H1 (cell line): ENCODE results near the gene KLHDC8A. TPM values are rescaled to one million over a fixed set of nuclear protein-coding genes. Genes with fewer than 3 reads are reported as not detected.

Source experiments
- CTCF ChIA-PET: fragments of 300-600 bp; sonication (Branson Sonifier 250); formaldehyde crosslinking; loops from one replicate; lab custom pipeline; 2021; ENCODE audit not compliant: partially characterized antibody; lab: Charles Lee
- POLR2A ChIA-PET: fragments of 300-600 bp; sonication (Branson Sonifier 250); formaldehyde crosslinking; loops from one replicate; lab custom pipeline; 2021; ENCODE audit warnings: inconsistent platforms; ENCODE audit not compliant: partially characterized antibody; lab: Charles Lee
- DNase-seq, 2 experiments: peaks; one replicate each; pipeline versions ENCODE4 v3.0.0 to v3.0.0-alpha.2; 2010 to 2022; ENCODE audit warnings: low spot score in 2 of 2, low read depth in 1 of 2, mixed read lengths in 1 of 2
- FAIRE-seq: peaks from 2 replicates; lab custom pipeline; 2011; peaks lifted over from hg19 to GRCh38; lab: Jason Lieb, UNC
- H2AFZ ChIP-seq: 2 replicates; pipeline ENCODE4 v1.8.1; 2012; ENCODE audit warnings: low read length, inconsistent platforms
- H2AK5ac ChIP-seq: 2 replicates; pipeline ENCODE4 v1.6.1; 2013; ENCODE audit warnings: low read depth, low read length
- H2BK120ac ChIP-seq: replicated peaks from 2 replicates; pipeline ENCODE3; 2013; ENCODE audit warnings: low read depth, low read length, inconsistent platforms
- H2BK12ac ChIP-seq: 2 replicates; pipeline ENCODE4 v1.6.1; 2013; ENCODE audit warnings: low read depth, low read length
- H2BK15ac ChIP-seq: 2 replicates; pipeline ENCODE4 v1.6.1; 2013; ENCODE audit warnings: low read length
- H2BK20ac ChIP-seq: 2 replicates; pipeline ENCODE4 v1.6.1; 2013; ENCODE audit warnings: low read length
- H2BK5ac ChIP-seq: 2 replicates; pipeline ENCODE4 v1.6.1; 2013; ENCODE audit warnings: low read depth, low read length
- H3K14ac ChIP-seq: 2 replicates; pipeline ENCODE4 v1.6.1; 2013; ENCODE audit warnings: inconsistent platforms; ENCODE audit not compliant: insufficient read length
- H3K18ac ChIP-seq: 2 replicates; pipeline ENCODE4 v1.6.1; 2013; ENCODE audit warnings: low read length; ENCODE audit errors: extremely low read depth
- H3K23ac ChIP-seq: 2 replicates; pipeline ENCODE4 v1.6.1; 2013; ENCODE audit warnings: inconsistent platforms; ENCODE audit not compliant: insufficient read length
- H3K23me2 ChIP-seq: 2 replicates; pipeline ENCODE4 v1.6.1; 2013; ENCODE audit warnings: low read depth, low read length
- H3K27ac ChIP-seq: 2 replicates; pipeline ENCODE4 v1.6.1; 2011; ENCODE audit warnings: low read depth, low read length, inconsistent platforms
- H3K27me3 ChIP-seq, 4 experiments: replicated peaks in 1 of 4; 1 replicate in 1 of 4; 2 replicates in 3 of 4; pipeline versions ENCODE4 v1.6.1 to v1.8.1; 2011 to 2013; ENCODE audit warnings: low read length in 3 of 4, mild to moderate bottlenecking in 3 of 4, inconsistent platforms in 2 of 4, mixed read lengths in 2 of 4, moderate library complexity in 1 of 4; ENCODE audit not compliant: control insufficient read depth in 3 of 4, insufficient read depth in 3 of 4; ENCODE audit errors: extremely low read depth in 1 of 4
- H3K36me3 ChIP-seq, 4 experiments: 2 replicates each; pipeline versions ENCODE4 v1.6.1 to v1.8.1; 2011 to 2013; ENCODE audit warnings: mild to moderate bottlenecking in 4 of 4, low read length in 3 of 4, moderate library complexity in 2 of 4, control low read depth in 1 of 4, inconsistent platforms in 1 of 4; ENCODE audit not compliant: insufficient read depth in 4 of 4, control insufficient read depth in 2 of 4
- H3K4ac ChIP-seq: replicated peaks from 2 replicates; pipeline ENCODE3; 2013; ENCODE audit warnings: low read length, low read depth, mixed read lengths, inconsistent platforms; ENCODE audit not compliant: insufficient read length
- H3K4me1 ChIP-seq, 4 experiments: replicated peaks in 1 of 4; 1 replicate in 1 of 4; 2 replicates in 3 of 4; pipeline versions ENCODE4 v1.6.1 to v1.8.1; 2011 to 2013; ENCODE audit warnings: low read length in 3 of 4, inconsistent platforms in 2 of 4, mixed read lengths in 1 of 4; ENCODE audit not compliant: insufficient read depth in 4 of 4, control insufficient read depth in 3 of 4
- H3K4me2 ChIP-seq, 2 experiments: 2 replicates each; pipeline versions ENCODE4 v1.6.1 to v1.8.1; 2011 to 2013; ENCODE audit warnings: low read depth in 2 of 2, low read length in 2 of 2, control low read depth in 1 of 2, inconsistent platforms in 1 of 2, mild to moderate bottlenecking in 1 of 2; ENCODE audit not compliant: insufficient read depth in 1 of 2
- H3K4me3 ChIP-seq, 4 experiments: fragments of 200-600, 300-600 bp in 1 of 4; sonication (generic), shearing (Covaris generic), sonication (Bioruptor Twin) in 1 of 4; 2 replicates each; pipeline versions ENCODE4 v1.5.1 to v1.8.1; 2011 to 2016; ENCODE audit warnings: low read length in 4 of 4, low read depth in 3 of 4, control low read depth in 2 of 4, inconsistent platforms in 2 of 4, mild to moderate bottlenecking in 2 of 4, mixed read lengths in 1 of 4, moderate library complexity in 1 of 4; ENCODE audit not compliant: insufficient read depth in 2 of 4; ENCODE audit errors: extremely low read depth in 1 of 4
- H3K56ac ChIP-seq: replicated peaks from 2 replicates; pipeline ENCODE3; 2013; ENCODE audit warnings: low read depth, mild to moderate bottlenecking, mixed read lengths, low read length, inconsistent platforms; ENCODE audit not compliant: insufficient read length
- H3K79me1 ChIP-seq: 2 replicates; pipeline ENCODE4 v1.6.1; 2013; ENCODE audit warnings: low read depth, low read length, control low read depth
- H3K79me2 ChIP-seq, 2 experiments: 2 replicates each; pipeline versions ENCODE4 v1.6.1 to v1.8.1; 2012 to 2013; ENCODE audit warnings: low read length in 2 of 2, mild to moderate bottlenecking in 2 of 2, inconsistent platforms in 1 of 2; ENCODE audit not compliant: insufficient read depth in 2 of 2, control insufficient read depth in 1 of 2
- H3K9ac ChIP-seq, 4 experiments: replicated peaks in 1 of 4; 1 replicate in 1 of 4; 2 replicates in 3 of 4; pipeline versions ENCODE4 v1.6.1 to v1.8.1; 2011 to 2013; ENCODE audit warnings: low read depth in 3 of 4, low read length in 3 of 4, control low read depth in 2 of 4, mild to moderate bottlenecking in 2 of 4, moderate library complexity in 2 of 4, inconsistent platforms in 1 of 4; ENCODE audit errors: extremely low read depth in 1 of 4
- H3K9me3 ChIP-seq, 2 experiments: 2 replicates each; pipeline versions ENCODE4 v1.6.1 to v1.8.1; 2012 to 2013; ENCODE audit warnings: mild to moderate bottlenecking in 2 of 2, moderate library complexity in 2 of 2, control low read depth in 1 of 2, inconsistent platforms in 1 of 2, low read depth in 1 of 2, low read length in 1 of 2, mixed read lengths in 1 of 2; ENCODE audit not compliant: insufficient read depth in 2 of 2
- H4K20me1 ChIP-seq, 2 experiments: replicated peaks in 1 of 2; 2 replicates each; pipeline versions ENCODE3 to v1.8.1; 2011 to 2013; ENCODE audit warnings: inconsistent platforms in 2 of 2, low read length in 2 of 2, mild to moderate bottlenecking in 1 of 2; ENCODE audit not compliant: insufficient read depth in 2 of 2, control insufficient read depth in 1 of 2
- H4K5ac ChIP-seq: 2 replicates; pipeline ENCODE4 v1.6.1; 2013; ENCODE audit warnings: low read length, low read depth, mixed read lengths, inconsistent platforms; ENCODE audit not compliant: insufficient read length
- H4K8ac ChIP-seq: 2 replicates; pipeline ENCODE4 v1.8.0; 2013; ENCODE audit warnings: mild to moderate bottlenecking, moderate library complexity, low read length, inconsistent platforms; ENCODE audit not compliant: insufficient read depth; ENCODE audit errors: extremely low read depth
- H4K91ac ChIP-seq: replicated peaks from 2 replicates; pipeline ENCODE3; 2013; ENCODE audit warnings: low read length, mixed read lengths, inconsistent platforms; ENCODE audit not compliant: insufficient read length
- E2F6 ChIP-seq: IDR thresholded peaks from 2 replicates; pipeline ENCODE4 v1.6.1; 2012; ENCODE audit warnings: inconsistent platforms
- EGR1 ChIP-seq: IDR thresholded peaks from 2 replicates; pipeline ENCODE4 v1.6.1; 2011; ENCODE audit warnings: low read depth, low read length, borderline replicate concordance
- GTF2F1 ChIP-seq: IDR thresholded peaks from 2 replicates; pipeline ENCODE4 v1.6.1; 2012; ENCODE audit warnings: low read depth, low read length, improper control_type of control experiment, borderline replicate concordance
- HDAC2 ChIP-seq, 2 experiments: fragments of 300-600 bp in 1 of 2; sonication (generic) in 1 of 2; IDR thresholded peaks; 2 replicates each; pipeline ENCODE4 v1.6.1; 2011 to 2012; ENCODE audit warnings: low read depth in 2 of 2, low read length in 2 of 2, mild to moderate bottlenecking in 2 of 2, moderate library complexity in 2 of 2, borderline replicate concordance in 1 of 2, inconsistent platforms in 1 of 2
- JUND ChIP-seq: IDR thresholded peaks from 2 replicates; pipeline ENCODE4 v1.6.1; 2011; ENCODE audit warnings: mild to moderate bottlenecking, improper control_type of control experiment, low read length
- KDM4A ChIP-seq: IDR thresholded peaks from one replicate; pipeline ENCODE4 v1.7.1; 2012; ENCODE audit warnings: low read depth, mild to moderate bottlenecking, moderate library complexity, low read length, inconsistent platforms; ENCODE audit not compliant: severe bottlenecking
- MAFK ChIP-seq: IDR thresholded peaks from 2 replicates; pipeline ENCODE4 v1.6.1; 2012; ENCODE audit warnings: low read depth, mild to moderate bottlenecking, improper control_type of control experiment, low read length
- POU5F1 ChIP-seq: IDR thresholded peaks from 2 replicates; pipeline ENCODE4 v1.6.1; 2011; ENCODE audit warnings: low read depth, mild to moderate bottlenecking, low read length, moderate library complexity
- RBBP5 ChIP-seq: IDR thresholded peaks from 2 replicates; pipeline ENCODE4 v1.7.1; 2012; ENCODE audit warnings: low read depth, mild to moderate bottlenecking, inconsistent platforms, low read length, moderate library complexity, borderline replicate concordance
- RFX5 ChIP-seq: IDR thresholded peaks from 2 replicates; pipeline ENCODE4 v1.6.1; 2011; ENCODE audit warnings: low read depth, low read length, improper control_type of control experiment, borderline replicate concordance
- RXRA ChIP-seq: IDR thresholded peaks from 2 replicates; pipeline ENCODE4 v1.6.1; 2011; ENCODE audit warnings: low read depth, mild to moderate bottlenecking, low read length, moderate library complexity; ENCODE audit not compliant: insufficient read depth
- SP4 ChIP-seq: IDR thresholded peaks from 2 replicates; pipeline ENCODE4 v1.6.1; 2012; ENCODE audit warnings: low read length, inconsistent platforms
- WGBS, 2 experiments: shearing (Covaris generic) in 1 of 2; methylation state at CpG; one replicate each; pipeline versions ENCODE4 v1.1.6 to v1.1.7; 2013 to 2015; ENCODE audit warnings: low lambda C conversion rate in 2 of 2, mixed read lengths in 2 of 2, inconsistent platforms in 1 of 2, low coverage in 1 of 2, missing lambda C conversion rate in 1 of 2; ENCODE audit not compliant: insufficient replicate concordance in 2 of 2, insufficient coverage in 1 of 2, insufficient read length in 1 of 2; ENCODE audit errors: extremely low coverage in 1 of 2, missing lambda C conversion rate in 1 of 2; 5-methylcytosine and 5-hydroxymethylcytosine counted together
- polyA plus RNA-seq, 7 experiments: library from polyadenylated mRNA; depleted of rRNA in 3 of 7; stranded (reverse) in 5 of 7; unstranded in 2 of 7; fragments of >200 nt in 5 of 7; fragments of 200-250 nt in 2 of 7; gene quantifications; 1 replicate in 5 of 7; 2 replicates in 1 of 7; 4 replicates in 1 of 7; pipeline versions ENCODE4 v1.2.1 to v1.2.3, GENCODE V29; 2011 to 2013; ENCODE audit warnings: missing spikeins in 2 of 7, mixed read lengths in 2 of 7
- total RNA-seq: library from RNA; stranded (reverse); fragmentation: NEBNext Ultra II Directional; extraction: Animal tissue kit (Norgen Biotek cat#: 25700); gene quantifications from 2 replicates; pipeline ENCODE4 v1.2.1, GENCODE V29; 2021

Gene KLHDC8A
- total and polyA plus RNA-seq, 2 of the 8 experiments (the other 6 are each of a cell fraction or from before 2014, with no cell fraction given) = 1.9 to 3.4 TPM

GRCh38 chr1:205306929-205307566, 49.7 kb downstream of the KLHDC8A start:
- Histone ChIP-seq H2BK120ac (no peak overlapping the region), H4K91ac (no peak overlapping the region), H2BK5ac (no peak overlapping the region), H3K4me3 (no peak overlapping the region), H3K4me2 (no peak overlapping the region), H3K79me1 (peaks cover 19% of the 10 kb centered on the region), H3K9me3 (no peaks in the 10 kb centered on the region), H3K27me3 (no peaks in the 10 kb centered on the region), H3K9ac (no peak overlapping the region), H4K8ac (no peak overlapping the region; the same call in 1 of the 2 replicates), H3K14ac (no peak overlapping the region), H2AK5ac (no peak overlapping the region), H3K23me2 (no peaks in the 10 kb centered on the region), H2AFZ (no peak overlapping the region), H3K23ac (no peak overlapping the region), H3K56ac (no peak overlapping the region), H4K20me1 (peaks cover 5 to 9% of the 10 kb centered on the region in 2 experiments), H2BK12ac (no peak overlapping the region), H3K18ac (no peak overlapping the region; the same call in 1 of the 2 replicates), H2BK15ac (no peak overlapping the region), H3K27ac (no peak overlapping the region), H4K5ac (no peak overlapping the region), H3K36me3 (peaks cover 52 to 99% (median 82%) of the 10 kb centered on the region in 4 experiments), H2BK20ac (no peak overlapping the region), H3K4me1 (peaks cover 6 to 11% (median 10%) of the 10 kb centered on the region in 4 experiments), H3K4ac (no peak overlapping the region), H3K79me2 (peaks cover 11 to 36% of the 10 kb centered on the region in 2 experiments)
- FAIRE-seq (no peak), DNase-seq (no peak)
- ChIA-PET CTCF (interaction anchor here (16.9 to 67.1 kb wide), 2 partner anchors 13 to 37 kb away, joined by 313 to 2424 read pairs; partner anchors contain the start of gene NUAK2), POLR2A (interaction anchor here (1.0 to 2.2 kb wide), 6 partner anchors 11 to 34 kb away, joined by 3 to 8 read pairs (median 3); no protein-coding TSS in a partner anchor)
- whole genome bisulfite sequencing, 2 experiments = 95% methylated on average over 7 of the region's 7 CpGs; no CpG with 5 or more reads in 1 of the 2 experiments
- TF ChIP-seq EGR1 (no peak), KDM4A (no peak), E2F6 (no peak), HDAC2 (IDR thresholded peaks at IDR 0.05; ENCODE audit: borderline replicate concordance in 1 of 2, low read depth in 2 of 2, low read length in 2 of 2) (no peak), JUND (no peak), GTF2F1 (no peak), RFX5 (no peak), POU5F1 (no peak), RXRA (no peak), RBBP5 (no peak), MAFK (no peak), SP4 (no peak)
